A204.1 (cell line): ENCODE results near the gene MARK2.

Experiments used
- FAIRE-seq: peaks from 2 replicates; lab custom pipeline; 2012; peaks lifted over from hg19 to GRCh38; lab: Jason Lieb, UNC

Gene MARK2

GRCh38 chr11:63829823-63830489, 9.0 kb upstream of the MARK2 start:
- no peak for FAIRE-seq

- no peak for FAIRE-seq
Observed at GRCh38 chr11:63831326-63831725, 7.6 kb upstream of the MARK2 start.

DNA sequence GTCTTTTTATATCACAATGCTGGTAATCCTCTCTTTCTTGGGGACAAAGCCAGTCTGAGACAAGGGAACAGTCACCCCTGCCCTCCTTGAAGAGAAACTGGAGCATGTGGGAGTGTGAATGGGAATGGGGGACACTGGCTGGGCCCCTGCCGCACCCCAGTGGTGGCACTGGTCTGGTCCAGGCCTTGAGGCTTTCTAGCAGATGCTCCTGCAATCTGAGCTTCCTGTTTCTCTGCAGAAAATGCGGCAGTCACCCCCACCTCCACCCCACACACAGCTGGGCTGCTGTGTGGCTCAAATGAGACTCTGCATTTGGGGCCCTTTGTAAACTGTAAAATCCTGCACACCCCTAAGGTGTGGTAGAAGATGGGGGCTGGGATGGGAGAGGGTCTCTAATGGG, 6.6 kb upstream of the MARK2 start:
- FAIRE-seq, result no peak

DNA sequence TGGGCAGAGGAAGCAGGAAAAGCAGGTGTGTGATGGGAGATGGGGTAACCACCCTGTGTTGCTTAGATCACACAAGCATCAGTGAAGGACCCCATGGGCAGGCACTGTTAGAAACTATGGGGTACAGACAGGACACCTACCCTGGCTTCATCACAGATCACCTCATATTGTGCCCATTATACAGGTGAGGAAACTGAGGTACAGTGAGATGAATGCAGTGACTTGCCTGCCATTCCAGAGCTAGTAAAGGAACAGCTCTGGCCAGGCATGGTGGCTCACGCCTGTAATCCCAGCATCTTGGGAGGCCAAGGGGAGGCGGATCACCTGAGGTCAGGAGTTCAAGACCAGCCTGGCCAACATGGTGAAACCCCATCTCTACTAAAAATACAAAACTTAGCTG, 5.9 kb upstream of the MARK2 start:
- no peak for FAIRE-seq

GRCh38 chr11:63834535-63835157, 4.3 kb upstream of the MARK2 start:
- FAIRE-seq, result no peak

GRCh38 chr11:63835158-63835545, 3.8 kb upstream of the MARK2 start:
- no peak for FAIRE-seq

- FAIRE-seq, result no peak
Observed at GRCh38 chr11:63837027-63837688, 1.8 kb upstream of the MARK2 start.

- no peak for FAIRE-seq
Observed at GRCh38 chr11:63837739-63838138, 1.2 kb upstream of the MARK2 start.

DNA sequence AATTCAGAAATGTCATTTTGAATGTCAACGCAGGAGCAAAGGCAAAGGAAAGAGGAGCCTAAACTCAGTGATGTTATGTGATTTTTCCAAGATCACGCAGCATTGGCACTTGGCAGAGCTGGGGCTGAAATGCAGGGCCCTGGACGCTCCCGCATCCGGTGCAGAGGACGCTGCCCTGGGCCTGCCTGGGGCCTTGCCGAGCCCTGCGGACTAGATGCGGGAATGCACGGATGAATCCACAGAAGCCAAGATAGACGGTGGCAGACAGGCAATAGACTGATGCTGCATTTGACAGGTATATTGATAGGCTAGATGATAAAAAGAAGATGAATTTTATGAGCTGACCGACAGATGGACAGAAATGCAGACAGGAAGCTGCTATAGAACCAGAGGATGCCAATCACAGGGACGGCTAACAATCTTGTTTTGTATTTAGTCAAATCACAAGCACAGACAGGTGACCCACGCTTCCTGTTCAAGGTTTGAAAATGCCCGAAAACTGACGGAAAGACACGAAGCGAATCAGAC, 696 bp upstream of the MARK2 start:
- no peak for FAIRE-seq

DNA sequence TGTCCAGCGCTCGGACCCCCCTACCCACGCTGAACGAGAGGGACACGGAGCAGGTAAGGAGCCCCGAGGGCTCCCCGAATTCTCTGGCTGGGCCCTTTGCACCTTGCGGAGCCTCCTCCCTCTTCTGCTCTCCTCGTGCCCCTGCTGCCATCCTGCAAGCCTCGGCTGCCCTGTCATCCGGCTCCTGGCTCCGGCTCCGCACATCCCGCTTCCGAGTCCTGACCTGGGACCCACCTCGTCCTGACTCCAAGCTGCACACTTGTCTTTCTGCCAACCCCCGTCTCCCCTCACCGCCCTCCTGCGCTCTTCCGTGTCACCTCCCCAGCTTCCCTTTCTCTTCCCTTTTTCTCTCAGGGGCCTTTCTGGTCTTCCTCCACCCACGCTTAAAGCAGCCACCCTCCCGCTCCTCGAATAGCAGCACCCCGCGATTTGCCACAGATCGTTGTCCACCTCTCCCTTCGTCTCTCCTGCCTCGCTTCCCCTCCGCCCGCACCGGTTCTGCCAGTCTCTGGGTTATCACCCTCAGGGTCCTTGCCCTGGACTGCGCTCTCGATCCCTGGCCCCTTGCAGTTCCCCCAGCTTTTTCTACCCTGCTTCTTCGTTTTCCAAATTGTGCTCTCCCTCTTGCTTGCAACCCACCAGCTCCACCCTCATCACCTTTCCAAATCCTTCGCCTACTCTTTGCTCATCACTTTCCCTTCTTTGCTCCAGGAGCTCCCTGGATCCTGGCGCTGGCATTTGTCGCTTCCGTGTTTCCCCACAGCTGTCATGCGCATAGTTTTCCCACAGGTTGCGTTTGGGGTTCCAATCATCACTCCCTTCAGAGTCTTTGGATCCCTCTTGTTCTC, 822 bp downstream of the MARK2 start:
- no peak for FAIRE-seq

- no peak for FAIRE-seq
Observed at GRCh38 chr11:63840356-63841060, 1.6 kb downstream of the MARK2 start.

DNA sequence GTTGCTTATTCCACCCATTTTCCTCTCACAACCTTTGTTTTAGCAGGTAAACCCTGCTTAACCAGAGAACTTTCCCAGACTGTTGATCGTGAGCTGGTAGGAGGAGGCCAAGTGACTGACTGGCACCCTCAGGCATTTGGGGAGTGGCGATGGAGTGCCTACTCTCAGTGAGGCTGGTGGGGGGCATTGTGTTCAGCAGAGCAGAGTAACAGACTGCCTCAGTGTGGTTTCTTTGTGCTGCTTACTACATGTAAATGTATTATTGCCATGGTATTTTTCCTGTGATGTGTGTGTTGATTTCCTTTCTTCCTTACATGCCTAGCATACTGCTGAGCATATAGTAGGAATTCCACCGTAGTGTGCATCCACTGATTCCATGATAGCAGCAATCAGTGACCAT, 2.6 kb downstream of the MARK2 start:
- no peak for FAIRE-seq

- FAIRE-seq, result no peak
Observed at GRCh38 chr11:63843041-63843440, 4.1 kb downstream of the MARK2 start.

DNA sequence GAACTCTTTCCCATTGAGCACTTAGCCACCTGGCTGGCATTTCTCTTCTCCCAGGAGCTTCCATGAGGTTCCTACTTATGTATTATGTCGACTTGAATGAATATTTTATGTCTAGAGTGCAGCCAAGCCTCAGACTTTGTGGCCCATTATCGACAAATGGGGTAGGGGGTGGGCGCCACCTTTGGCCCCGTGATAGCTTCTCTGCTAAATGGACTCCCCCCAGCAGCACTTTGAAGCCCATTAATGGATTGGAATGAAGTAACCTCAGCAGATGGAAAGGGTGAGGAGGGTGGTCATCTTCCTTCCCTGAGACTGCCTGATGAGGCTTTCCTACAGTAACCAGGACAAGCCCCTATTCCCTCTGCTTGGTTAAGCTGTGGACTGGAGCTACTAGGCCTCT, 5.9 kb downstream of the MARK2 start:
- no peak for FAIRE-seq

DNA sequence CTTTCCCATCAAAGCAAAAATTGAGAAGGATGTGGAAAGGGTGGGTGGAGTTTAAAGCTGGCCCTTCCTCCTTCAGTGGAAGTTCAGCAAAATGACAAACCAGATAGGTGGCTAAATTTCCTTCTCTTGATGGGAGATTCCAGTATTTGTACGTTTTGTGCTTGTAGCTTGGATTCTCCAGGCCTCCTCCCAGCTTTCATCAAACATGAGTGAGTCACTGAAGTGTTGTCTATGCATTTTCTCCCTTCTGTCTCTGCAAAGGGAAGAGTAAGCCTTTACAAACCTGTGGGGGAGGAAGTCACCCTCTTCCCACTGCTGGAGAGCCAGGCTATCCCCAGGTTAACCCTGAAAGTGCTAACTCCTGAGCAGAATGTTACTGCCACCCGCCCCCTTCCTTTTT, 6.4 kb downstream of the MARK2 start:
- FAIRE-seq, result no peak

DNA sequence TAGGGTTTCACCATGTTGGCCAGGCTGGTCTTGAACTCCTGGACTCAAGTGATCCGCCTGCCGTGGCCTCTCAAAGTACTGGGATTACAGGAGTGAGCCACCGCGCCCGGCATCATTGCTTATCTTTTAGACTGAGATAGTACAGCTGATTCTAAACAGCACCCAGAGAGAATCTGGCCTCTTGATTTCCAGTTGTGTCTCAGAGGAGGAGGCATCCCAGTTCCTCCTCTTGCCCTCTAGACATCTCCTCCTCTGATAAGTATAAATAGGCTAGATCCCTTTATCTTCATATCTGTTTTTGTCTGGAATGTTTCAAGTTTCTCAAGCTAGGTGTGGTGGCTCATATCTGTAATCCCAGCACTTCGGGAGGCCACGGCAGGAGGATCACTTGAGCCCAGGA, 7.0 kb downstream of the MARK2 start:
- FAIRE-seq, result no peak

GRCh38 chr11:63846897-63847296, 8.0 kb downstream of the MARK2 start:
- no peak for FAIRE-seq

DNA sequence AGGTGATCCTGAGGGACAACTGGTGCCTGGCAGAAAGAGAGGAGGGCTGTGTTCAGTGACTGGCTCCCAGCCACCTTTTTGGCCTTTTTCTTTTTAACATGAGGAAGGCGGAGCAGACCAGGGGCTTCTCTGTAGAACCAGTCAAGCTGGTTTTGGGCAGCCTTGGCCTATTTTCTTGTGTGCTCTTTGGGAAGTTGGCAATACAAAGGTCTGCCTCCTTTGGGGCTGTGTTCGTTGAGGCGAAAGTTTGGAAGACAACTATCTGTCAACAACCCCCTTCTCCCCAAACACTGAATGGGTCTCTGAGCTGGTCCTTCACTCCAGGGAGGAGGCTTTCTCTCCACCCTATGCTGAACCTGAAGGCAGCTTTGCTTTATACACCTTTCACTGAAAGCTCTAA, 8.5 kb downstream of the MARK2 start:
- no peak for FAIRE-seq

- FAIRE-seq, result no peak
Observed at GRCh38 chr11:63849691-63850090, 10.8 kb downstream of the MARK2 start.

DNA sequence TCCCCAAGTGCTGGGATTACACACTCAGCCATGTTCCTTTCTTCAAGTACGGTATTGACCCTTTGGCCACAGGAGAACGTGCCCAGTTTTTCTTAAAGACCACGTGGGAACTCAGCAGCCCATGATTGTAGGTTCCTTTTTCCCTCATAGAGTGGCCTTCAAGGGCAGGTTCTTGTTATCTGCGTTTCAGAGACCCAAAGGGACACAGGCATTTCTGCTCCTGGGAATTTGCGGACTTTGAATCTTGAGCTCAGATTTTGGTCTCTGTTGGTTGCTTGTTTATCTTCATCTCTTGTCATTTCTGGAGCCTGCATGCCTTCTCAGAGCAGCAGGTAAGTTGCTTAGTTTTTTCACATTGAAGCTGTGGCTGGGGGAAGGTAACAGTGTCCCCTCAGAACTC, 12.0 kb downstream of the MARK2 start:
- no peak for FAIRE-seq

DNA sequence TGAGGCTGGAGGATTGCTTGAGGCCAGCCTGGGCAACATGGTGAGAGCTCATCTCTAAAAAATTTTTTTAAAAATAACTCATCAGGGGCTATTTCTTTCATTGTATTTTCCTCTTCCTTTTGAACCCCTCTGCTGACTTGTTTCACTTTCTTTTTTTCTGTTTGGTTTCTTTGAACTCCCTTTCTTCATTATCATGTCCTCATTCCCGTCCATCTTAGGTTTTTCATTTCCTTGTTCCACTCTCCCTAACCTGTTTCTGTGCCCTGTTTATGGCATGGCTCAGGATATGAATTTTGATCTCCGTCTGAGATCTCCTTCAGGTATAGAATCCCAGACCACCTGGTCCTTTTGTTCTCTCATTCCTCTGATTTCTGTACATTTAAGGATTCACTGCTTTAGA, 12.5 kb downstream of the MARK2 start:
- no peak for FAIRE-seq

DNA sequence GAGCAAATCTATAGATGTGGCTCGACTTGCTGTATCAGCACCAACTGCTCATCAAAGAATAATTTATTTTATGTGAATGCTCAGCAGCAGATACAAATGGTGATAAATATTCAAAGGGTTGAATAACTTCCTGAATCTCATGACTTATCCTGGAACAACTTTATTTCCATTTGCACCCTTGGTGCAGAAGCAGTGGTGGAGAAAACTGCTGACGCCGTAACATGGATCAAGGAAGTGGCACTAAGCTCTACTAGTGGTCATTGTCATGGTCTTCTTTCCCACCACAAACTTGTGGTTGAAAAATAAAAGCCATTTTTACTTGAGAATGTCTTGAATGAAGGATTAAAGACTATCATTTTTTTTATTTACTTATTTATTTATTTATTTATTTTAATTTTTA, 14.6 kb downstream of the MARK2 start:
- no peak for FAIRE-seq
